Heart right ventricle (tissue), 16 donors: ENCODE data around the gene DOCK4. TPM values are rescaled to one million over a fixed set of nuclear protein-coding genes. Genes with fewer than 3 reads are reported as not detected.
A peak's percentile ranks its signal among the peaks of the same experiment; 100 is the strongest.

ENCODE experiments used
- ATAC-seq, 8 donors: fragments of 200-7000 bp; cut with Tn5 transposase; one replicate each; pipeline ENCODE4 v1.9.1; 2020; ENCODE audit warnings: mild to moderate bottlenecking in 8 of 8, moderate library complexity in 8 of 8, moderate number of reproducible peaks in 1 of 8
- DNase-seq, 2 donors: peaks; one replicate each; pipeline ENCODE4 v3.0.0-alpha.2; 2020
- H3K27ac ChIP-seq, 10 donors: fragments of 200-600 bp; sonication (generic) in 2 of 10; one replicate each; pipeline versions ENCODE4 v1.5.0 to v1.8.0; 2020 to 2022; ENCODE audit warnings: mild to moderate bottlenecking in 3 of 10
- H3K27me3 ChIP-seq, 7 donors: fragments of 200-600 bp; one replicate each; pipeline ENCODE4 v1.8.0; 2021 to 2022; ENCODE audit warnings: mild to moderate bottlenecking in 2 of 7
- H3K36me3 ChIP-seq, 9 donors: fragments of 200-600 bp; sonication (generic) in 1 of 9; one replicate each; pipeline versions ENCODE4 v1.5.0 to v1.8.0; 2020 to 2022; ENCODE audit warnings: mild to moderate bottlenecking in 2 of 9
- H3K4me1 ChIP-seq, 9 donors: fragments of 200-600 bp; sonication (generic) in 1 of 9; one replicate each; pipeline versions ENCODE4 v1.5.0 to v1.8.0; 2020 to 2022; ENCODE audit warnings: mild to moderate bottlenecking in 4 of 9
- H3K4me3 ChIP-seq, 10 donors: fragments of 200-600 bp; sonication (generic) in 2 of 10; one replicate each; pipeline versions ENCODE4 v1.5.0 to v1.8.0; 2020 to 2022; ENCODE audit warnings: mild to moderate bottlenecking in 7 of 10, moderate library complexity in 2 of 10
- H3K9me3 ChIP-seq, 11 donors: fragments of 200-600 bp in 10 of 11; sonication (generic) in 2 of 11; one replicate each; pipeline versions ENCODE4 v1.5.0 to v1.8.0; 2013 to 2022; ENCODE audit warnings: mild to moderate bottlenecking in 2 of 11, control low read depth in 1 of 11, moderate library complexity in 1 of 11
- CTCF ChIP-seq, 9 donors: fragments of 200-600 bp; sonication (generic) in 2 of 9; IDR thresholded peaks; one replicate each; pipeline versions ENCODE4 v1.5.0 to v1.8.0; 2021 to 2022; ENCODE audit warnings: antibody characterized with exemption in 9 of 9, mild to moderate bottlenecking in 5 of 9, moderate library complexity in 1 of 9
- WGBS, 2 donors: extraction: QIAGEN DNeasy Blood & Tissue Kit; methylation state at CpG; one replicate each; pipeline ENCODE4 v1.1.7; 2013; ENCODE audit warnings: inconsistent platforms in 1 of 2; 5-methylcytosine and 5-hydroxymethylcytosine counted together
- intact Hi-C, 10 donors: fragments of 100-400 bp; cut with DNase I; formaldehyde crosslinking; loops; one replicate each; pipeline versions ENCODE4 v1.11.1 to v1.14.2; 2022
- polyA plus RNA-seq, 2 donors: library from polyadenylated mRNA; stranded (reverse); fragments of 200-250 nt; gene quantifications; one replicate each; pipeline ENCODE4 v1.2.3, GENCODE V29; 2013
- total RNA-seq, 10 donors: library from RNA; stranded (reverse); fragmentation: NEBNext Ultra II Directional in 3 of 10; extraction: Animal tissue kit (Norgen Biotek cat#: 25700) in 3 of 10; gene quantifications; one replicate each; pipeline versions ENCODE4 v1.2.1 to v1.2.4, GENCODE V29; 2021 to 2023
- donor health status: Arrhythmogenic right ventricular cardiomyopathy.
- donor health status: ischemic (EF 13 %, LVEDD 7.1; RV severe dilation, severe dysfunction).
- donor health status: healthy with polysubstance abuse.
- donor health status: DM: no; HTN: yes; CAD: no.
- donor health status: DM: no; HTN: no; CAD: no.
- donor health status: ischemic (EF 25% LVEDD 6.9; RV normal size, moderate dysfunction).
- donor health status: ischemic (EF 25% LVEDD 5.7; RV mildly dilated, moderate dysfunction).
- donor health status: healthy.
- donor health status: DM: yes; HTN: yes; CAD: no.
- donor health status: Ischemic cardiomyopathy.
- donor health status: ischemic (EF 35%, LVEDD 5.7; RV mildly dilated, moderate dysfunction).
- donor health status: nonischemic (EF 11% LVEDD 7.7; RV severe dilation, severe dysfunction).
- donor health status: DM: yes; HTN: yes; CAD: no.
- donor health status: PGD.
- donor health status: ischemic (EF 29% LVEDD 5.4; RV normal size, mild dysfunction).
- donor health status: nonischemic (EF 23%, LVEDD 6.1; RV moderate dilation, normal function).

DOCK4 gene
- total and polyA plus RNA-seq, 12 donors: 2.6 to 26.8 (median 14.7) TPM

- 56 to 68% methylated on average over 1 of the region's 1 CpG for WGBS, 2 donors
- intact Hi-C loops: loop anchor here in 2 of 10 donors (1.0 to 10.0 kb wide), 3 partner anchors 144 to 217 kb away; partner anchors contain the start of genes DOCK4 (in 1 of the 2) and ZNF277 (in 1 of the 2)
- no peak overlapping the region for H3K4me3 ChIP-seq
- H3K4me1 ChIP-seq: peaks cover 0 to 30% (median 10%) of the 10 kb centered on the region in 9 donors
- H3K27ac ChIP-seq: peak overlapping the region in 9 of 10 donors; percentile 0 to 86 (median 63)
- DNase-seq: no peak
- TF ChIP-seq CTCF (IDR thresholded peaks at IDR 0.05): no peak
- H3K36me3 ChIP-seq: peaks cover 0 to 38% (median 0%) of the 10 kb centered on the region in 9 donors
- peak in 4 of 8 donors; percentile 9 to 32 (median 19) for ATAC-seq
- no peaks in the 10 kb centered on the region for H3K27me3 ChIP-seq
- no peaks in the 10 kb centered on the region for H3K9me3 ChIP-seq
Observed at GRCh38 chr7:111987886-111988285, 218.3 kb downstream of the DOCK4 start.

GRCh38 chr7:111987115-111987826 lies 218.9 kb downstream of the DOCK4 start:
- Histone ChIP-seq H3K9me3 (no peaks in the 10 kb centered on the region), H3K4me3 (peak overlapping the region in 1 of 10 donors; percentile 0), H3K27ac (peak overlapping the region in 9 of 10 donors; percentile 0 to 86 (median 63)), H3K4me1 (peaks cover 0 to 30% (median 10%) of the 10 kb centered on the region in 9 donors), H3K27me3 (no peaks in the 10 kb centered on the region), H3K36me3 (peaks cover 0 to 41% (median 0%) of the 10 kb centered on the region in 9 donors)
- WGBS, 2 donors: 34 to 55% methylated on average over 6 of the region's 6 CpGs
- DNase-seq (peak in 1 of 2 donors; percentile 40), ATAC-seq (peak; percentile 62 to 87 (median 80))
- TF ChIP-seq CTCF (IDR thresholded peaks at IDR 0.05): no peak
- intact Hi-C loops: loop anchor here in 2 of 10 donors (1.0 to 10.0 kb wide), 3 partner anchors 145 to 218 kb away; partner anchors contain the start of genes DOCK4 (in 1 of the 2) and ZNF277 (in 1 of the 2)

- no peak for ATAC-seq
- H3K36me3 ChIP-seq: peaks cover 0 to 45% (median 0%) of the 10 kb centered on the region in 9 donors
- peak overlapping the region in 7 of 10 donors; percentile 32 to 86 (median 63) for H3K27ac ChIP-seq
- H3K4me3 ChIP-seq: no peak overlapping the region
- H3K27me3 ChIP-seq: no peaks in the 10 kb centered on the region
- no peak for TF ChIP-seq CTCF (IDR thresholded peaks at IDR 0.05)
- DNase-seq: no peak
- WGBS, 2 donors: 65 to 69% methylated on average over 2 of the region's 2 CpGs
- peaks cover 0 to 30% (median 10%) of the 10 kb centered on the region in 9 donors for H3K4me1 ChIP-seq
- no peaks in the 10 kb centered on the region for H3K9me3 ChIP-seq
- intact Hi-C loops: loop anchor here in 2 of 10 donors (10.0 kb wide), 2 partner anchors 208 to 218 kb away; partner anchors contain the start of genes DOCK4 (in 1 of the 2) and ZNF277 (in 1 of the 2)
Observed at GRCh38 chr7:111986601-111987000, 219.6 kb downstream of the DOCK4 start.

- H3K36me3 ChIP-seq: peaks cover 0 to 52% (median 0%) of the 10 kb centered on the region in 9 donors
- no peak for ATAC-seq
- TF ChIP-seq CTCF (IDR thresholded peaks at IDR 0.05): no peak
- peak overlapping the region in 4 of 10 donors; percentile 48 to 86 (median 68) for H3K27ac ChIP-seq
- no peak for DNase-seq
- no peaks in the 10 kb centered on the region for H3K27me3 ChIP-seq
- no peak overlapping the region for H3K4me3 ChIP-seq
- intact Hi-C loops: loop anchor here in 2 of 10 donors (10.0 kb wide), 2 partner anchors 209 to 219 kb away; partner anchors contain the start of genes DOCK4 (in 1 of the 2) and ZNF277 (in 1 of the 2)
- WGBS, 2 donors: 89 to 98% methylated on average over 1 of the region's 1 CpG
- H3K4me1 ChIP-seq: peaks cover 0 to 30% (median 10%) of the 10 kb centered on the region in 9 donors
- H3K9me3 ChIP-seq: no peaks in the 10 kb centered on the region
Observed at GRCh38 chr7:111985798-111986197, 220.4 kb downstream of the DOCK4 start.
